ENCODE results near the gene GPC1. TPM values are rescaled to one million over a fixed set of nuclear protein-coding genes. Genes with fewer than 3 reads are reported as not detected.

Gene GPC1
- total and polyA plus RNA-seq, 2 donors (not counting 3 experiments of a cell fraction or from before 2014, with no cell fraction given) = 9.6 to 31.1 TPM

DNA sequence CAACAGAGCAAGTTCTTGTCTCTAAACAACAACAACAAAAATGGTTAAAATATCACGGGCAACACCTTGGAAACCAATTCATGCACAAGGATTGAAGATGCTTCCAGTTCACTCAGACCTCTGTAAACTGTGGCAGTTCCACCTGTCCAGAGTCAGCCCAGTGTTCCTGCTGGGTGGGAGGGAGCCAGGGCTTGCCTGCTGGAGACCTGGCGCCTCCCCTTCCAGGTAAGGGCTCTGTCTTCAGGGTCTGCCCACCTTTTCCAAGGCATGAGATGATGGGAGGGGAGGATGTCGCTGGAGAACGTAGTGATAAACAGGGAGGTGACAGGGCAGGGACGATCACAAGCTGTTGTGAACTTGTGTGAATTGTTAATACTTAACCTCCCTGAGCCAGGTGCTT lies 9.8 kb upstream of the GPC1 start:
- Histone ChIP-seq H4K20me1 (replicated peaks; ENCODE audit: control insufficient read depth, extremely low read depth, insufficient read depth, low read length) (no peaks in the 10 kb centered on the region), H3K9me1 (replicated peaks; ENCODE audit: control insufficient read depth, extremely low read depth, insufficient read depth, low read length) (no peaks in the 10 kb centered on the region), H3K4me2 (ENCODE audit: insufficient read depth, low read length) (no peak overlapping the region), H3K4me1 (ENCODE audit: control insufficient read depth, extremely low read depth, insufficient read depth, low read length) (no peaks in the 10 kb centered on the region), H2AFZ (ENCODE audit: low read depth, low read length) (no peak overlapping the region), H3K9ac (replicated peaks; ENCODE audit: extremely low read depth, insufficient read depth, low read length) (no peak overlapping the region), H3K27ac (ENCODE audit: insufficient read depth, low read depth, low read length) (no peak overlapping the region), H3K4me3 (replicated peaks in 1 of 3; ENCODE audit: insufficient read depth in 1 of 3, low read depth in 1 of 3, low read length in 3 of 3) (no peak overlapping the region), H3K79me2 (ENCODE audit: control insufficient read depth, insufficient read depth, low read length) (no peaks in the 10 kb centered on the region), H3K36me3 (ENCODE audit: control insufficient read depth in 2 of 2, extremely low read depth in 1 of 2, insufficient read depth in 2 of 2, low read length in 2 of 2) (no peaks in the 10 kb centered on the region), H3K9me3 (replicated peaks; ENCODE audit: control insufficient read depth, insufficient read depth, low read length) (no peaks in the 10 kb centered on the region), H3K27me3 (ENCODE audit: control insufficient read depth in 2 of 2, insufficient read depth in 2 of 2, low read length in 2 of 2) (no peaks in the 10 kb centered on the region)
- TF ChIP-seq GATA2 (IDR thresholded peaks at IDR 0.05; ENCODE audit: insufficient read depth, insufficient read length, low read depth, low read length) (no peak), POLR2AphosphoS5 (IDR thresholded peaks at IDR 0.05; ENCODE audit: insufficient read depth, low read depth, low read length) (no peak), JUN (IDR thresholded peaks at IDR 0.05; ENCODE audit: borderline replicate concordance, insufficient read depth, insufficient read length, low read depth) (no peak), FOS (IDR thresholded peaks at IDR 0.05; ENCODE audit: borderline replicate concordance, insufficient read depth, low read length) (no peak), POLR2A (IDR thresholded peaks at IDR 0.05; ENCODE audit: low read depth, low read length) (no peak), EZH2 (IDR thresholded peaks at IDR 0.05; ENCODE audit: borderline replicate concordance, low read depth, low read length, severe bottlenecking) (no peak), MAX (IDR thresholded peaks at IDR 0.05; ENCODE audit: insufficient read depth, insufficient read length) (no peak), CTCF (IDR thresholded peaks at IDR 0.05; ENCODE audit: extremely low read depth in 1 of 2, insufficient read depth in 1 of 2, low read depth in 1 of 2, low read length in 2 of 2) (no peak), MYC (IDR thresholded peaks at IDR 0.05; ENCODE audit: low read depth, low read length) (no peak)
- DNase-seq (ENCODE audit: low read depth, low spot score) (no peak), FAIRE-seq (no peak)
- intact Hi-C loops (cut with micrococcal nuclease) = no loop called here
- CTCF ChIA-PET = interaction anchor here (1.4 kb wide), 1 partner anchor 10 kb away, joined by 3 read pairs; no protein-coding TSS in a partner anchor
- BruUV-seq (replicated peaks) = no TSS peak
- dilution Hi-C loops (cut with MboI; ENCODE audit: extremely low pct_ligation_motif_present, low sequenced_read_pairs) = no loop called here
- POLR2A ChIA-PET = no interaction called here
